Measurements from ENCODE around the gene MRM2.

DNA sequence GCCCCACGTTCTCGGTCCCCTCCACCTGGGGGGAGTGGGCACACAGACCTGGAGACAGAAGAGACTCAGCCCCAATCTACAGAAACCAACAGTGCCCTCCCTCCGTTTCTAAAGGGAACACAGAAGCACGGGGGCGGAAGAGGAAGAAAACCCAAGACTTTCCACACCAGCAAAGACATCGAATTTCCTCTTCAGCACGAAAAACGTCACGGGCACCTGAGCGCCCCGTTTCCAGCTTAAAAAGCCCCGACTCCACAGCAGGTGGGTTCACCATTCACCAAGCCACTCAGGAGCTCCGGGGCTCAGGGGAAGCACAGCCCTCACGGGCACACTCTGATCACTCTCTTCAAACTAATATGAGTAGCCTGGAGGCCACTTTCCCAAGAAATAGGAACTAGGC, 19.6 kb upstream of the MRM2 start:
- TF ChIP-seq, protein P1, sequence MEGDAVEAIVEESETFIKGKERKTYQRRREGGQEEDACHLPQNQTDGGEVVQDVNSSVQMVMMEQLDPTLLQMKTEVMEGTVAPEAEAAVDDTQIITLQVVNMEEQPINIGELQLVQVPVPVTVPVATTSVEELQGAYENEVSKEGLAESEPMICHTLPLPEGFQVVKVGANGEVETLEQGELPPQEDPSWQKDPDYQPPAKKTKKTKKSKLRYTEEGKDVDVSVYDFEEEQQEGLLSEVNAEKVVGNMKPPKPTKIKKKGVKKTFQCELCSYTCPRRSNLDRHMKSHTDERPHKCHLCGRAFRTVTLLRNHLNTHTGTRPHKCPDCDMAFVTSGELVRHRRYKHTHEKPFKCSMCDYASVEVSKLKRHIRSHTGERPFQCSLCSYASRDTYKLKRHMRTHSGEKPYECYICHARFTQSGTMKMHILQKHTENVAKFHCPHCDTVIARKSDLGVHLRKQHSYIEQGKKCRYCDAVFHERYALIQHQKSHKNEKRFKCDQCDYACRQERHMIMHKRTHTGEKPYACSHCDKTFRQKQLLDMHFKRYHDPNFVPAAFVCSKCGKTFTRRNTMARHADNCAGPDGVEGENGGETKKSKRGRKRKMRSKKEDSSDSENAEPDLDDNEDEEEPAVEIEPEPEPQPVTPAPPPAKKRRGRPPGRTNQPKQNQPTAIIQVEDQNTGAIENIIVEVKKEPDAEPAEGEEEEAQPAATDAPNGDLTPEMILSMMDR (IDR thresholded peaks at IDR 0.05; ENCODE audit: poor library complexity), result no peak
- no peak for TF ChIP-seq EZH2phosphoT487 (IDR thresholded peaks at IDR 0.05; ENCODE audit: low read depth, severe bottlenecking, unreplicated experiment)

Data from hepatocyte (in vitro differentiated cells).